Activated CD8-positive, alpha-beta T cell treated with anti-CD3 and anti-CD28 coated beads, Interleukin-2, amount 10 ng/mL, durations not matched to agents 7 days and 5 days (primary cell): ENCODE results near the gene SIRPB1. TPM values are rescaled to one million over a fixed set of nuclear protein-coding genes. Genes with fewer than 3 reads are reported as not detected.

Experiments used
- ATAC-seq: fragments of 150-1000 bp; cut with Tn5 transposase; one replicate; pipeline ENCODE4 v1.10.0; 2021; ENCODE audit warnings: moderate library complexity
- CTCF ChIA-PET: fragments of 350-600 bp; sonication (Branson Sonifier 250); formaldehyde crosslinking; loops from one replicate; lab custom pipeline; 2021; ENCODE audit warnings: antibody characterized with exemption; lab: Charles Lee
- POLR2A ChIA-PET: fragments of 350-600 bp; sonication (Branson Sonifier 250); formaldehyde crosslinking; loops from one replicate; lab custom pipeline; 2021; ENCODE audit warnings: antibody characterized with exemption; lab: Charles Lee
- DNase-seq: peaks from one replicate; pipeline ENCODE4 v3.0.0-alpha.2; 2020
- H3K27ac Mint-ChIP-seq: one replicate; pipeline ENCODE4 v1.8.0; 2021; ENCODE audit warnings: mild to moderate bottlenecking, mixed read lengths
- H3K27me3 Mint-ChIP-seq: one replicate; pipeline ENCODE4 v1.8.0; 2021; ENCODE audit warnings: low read depth, mixed read lengths
- H3K36me3 Mint-ChIP-seq: one replicate; pipeline ENCODE4 v1.8.0; 2021; ENCODE audit warnings: low read depth, mixed read lengths
- H3K4me1 Mint-ChIP-seq: one replicate; pipeline ENCODE4 v1.8.0; 2021; ENCODE audit warnings: low read depth, mixed read lengths
- H3K4me3 Mint-ChIP-seq: one replicate; pipeline ENCODE4 v1.8.0; 2021; ENCODE audit warnings: mild to moderate bottlenecking, mixed read lengths
- H3K9me3 Mint-ChIP-seq: one replicate; pipeline ENCODE4 v1.8.0; 2022; ENCODE audit warnings: mixed read lengths; ENCODE audit not compliant: insufficient read depth
- total RNA-seq, 2 experiments: library from RNA; stranded (reverse); gene quantifications; one replicate each; pipeline ENCODE4 v1.2.3, GENCODE V29; 2021

The SIRPB1 gene
- total RNA-seq, 2 experiments from 2014 or later: 1.3 to 1.5 TPM

DNA sequence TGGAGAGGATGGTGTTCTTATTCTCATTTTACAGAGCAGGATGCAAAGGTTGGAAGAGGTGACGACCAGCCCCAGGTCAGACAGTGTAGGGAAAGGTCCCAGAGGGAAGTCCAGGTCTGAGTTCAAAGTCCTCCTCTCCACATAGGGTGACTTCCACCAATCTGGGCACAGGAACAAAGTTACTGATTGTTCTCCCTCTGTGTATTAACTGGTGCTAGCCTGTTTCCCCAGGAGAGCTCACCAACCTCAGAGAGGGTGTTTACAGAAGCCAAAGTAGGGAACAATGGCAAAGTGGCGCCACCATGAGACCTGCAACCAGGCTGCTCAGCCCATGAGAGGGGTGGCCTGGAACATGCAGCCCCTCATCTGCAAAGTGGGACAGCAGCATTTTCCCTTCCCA is 16.8 kb upstream of the SIRPB1 start:
- H3K4me1 Mint-ChIP-seq: peaks cover 49% of the 10 kb centered on the region
- no peak for DNase-seq
- ChIA-PET CTCF (interaction anchor here (1.3 kb wide), 1 partner anchor 127 kb away, joined by 3 read pairs; no protein-coding TSS in a partner anchor), POLR2A (no interaction called here)
- H3K27ac Mint-ChIP-seq: no peak overlapping the region
- peaks cover 11% of the 10 kb centered on the region for H3K9me3 Mint-ChIP-seq
- ATAC-seq: no peak
- no peak overlapping the region for H3K4me3 Mint-ChIP-seq
- peaks cover 71% of the 10 kb centered on the region for H3K36me3 Mint-ChIP-seq
- H3K27me3 Mint-ChIP-seq: no peaks in the 10 kb centered on the region

DNA sequence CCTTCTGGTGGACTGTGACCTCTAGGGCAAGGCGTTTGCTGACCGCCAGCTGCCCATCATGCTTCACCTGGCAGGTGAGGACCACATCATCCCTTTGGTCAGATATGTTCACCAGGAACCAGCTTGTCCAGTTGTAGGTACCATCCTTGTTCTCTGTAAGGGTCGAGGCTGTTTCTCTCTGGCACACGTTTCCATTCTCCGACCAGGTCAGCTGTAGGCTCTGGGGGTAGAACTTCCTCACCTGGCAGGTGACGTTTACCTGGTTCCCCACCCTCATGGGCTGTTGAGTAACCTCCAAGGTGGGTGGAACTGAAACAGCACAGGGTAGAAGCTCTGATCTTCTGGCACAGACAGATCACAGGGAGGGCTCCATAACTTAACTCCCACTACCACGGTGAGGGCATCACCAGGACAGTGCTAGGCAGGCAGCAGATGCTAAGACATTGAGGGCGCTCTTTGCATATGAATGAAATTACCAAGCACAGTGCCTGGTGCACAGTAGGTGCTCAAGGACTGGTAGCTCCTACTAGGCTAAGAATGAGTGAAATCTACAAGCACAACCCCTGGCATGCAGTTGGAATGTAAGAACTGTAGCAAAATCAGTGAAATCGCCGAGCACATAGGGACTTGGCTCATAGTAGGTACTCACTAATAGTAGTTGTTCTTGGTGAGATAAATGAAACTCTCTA is 15.6 kb upstream of the SIRPB1 start:
- DNase-seq (no peak), ATAC-seq (no peak)
- no peaks in the 10 kb centered on the region for H3K27me3 Mint-ChIP-seq
- peaks cover 80% of the 10 kb centered on the region for H3K36me3 Mint-ChIP-seq
- peaks cover 53% of the 10 kb centered on the region for H3K4me1 Mint-ChIP-seq
- ChIA-PET CTCF (interaction anchor here (0.7 kb wide), 1 partner anchor 99 kb away, joined by 3 read pairs; no protein-coding TSS in a partner anchor), POLR2A (no interaction called here)
- H3K4me3 Mint-ChIP-seq: no peak overlapping the region
- H3K9me3 Mint-ChIP-seq: peaks cover 6% of the 10 kb centered on the region
- no peak overlapping the region for H3K27ac Mint-ChIP-seq

DNA sequence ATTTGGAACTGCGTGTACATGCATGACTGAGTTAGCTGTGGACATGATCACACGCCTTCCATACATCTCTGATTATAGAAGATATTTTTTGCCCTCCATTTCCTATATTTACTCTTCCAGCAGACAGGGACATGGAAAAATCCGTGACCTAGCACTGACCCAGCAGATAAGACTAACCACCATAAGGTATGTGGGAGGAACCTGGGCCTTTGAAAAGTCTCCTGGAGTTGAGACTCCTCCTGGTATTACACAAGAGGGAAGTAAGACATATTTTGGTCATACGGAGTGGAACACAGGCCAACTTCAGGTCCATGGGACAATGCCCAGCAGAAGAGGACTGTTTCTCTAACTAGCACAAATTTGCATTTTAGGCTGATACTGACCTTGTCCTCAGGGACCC is 13.7 kb upstream of the SIRPB1 start:
- H3K27ac Mint-ChIP-seq: peak overlapping the region; percentile 19
- no peak overlapping the region for H3K4me3 Mint-ChIP-seq
- POLR2A ChIA-PET: no interaction called here
- CTCF ChIA-PET: no interaction called here
- H3K9me3 Mint-ChIP-seq: no peaks in the 10 kb centered on the region
- peaks cover 87% of the 10 kb centered on the region for H3K36me3 Mint-ChIP-seq
- H3K27me3 Mint-ChIP-seq: no peaks in the 10 kb centered on the region
- DNase-seq (no peak), ATAC-seq (no peak)
- H3K4me1 Mint-ChIP-seq: peaks cover 45% of the 10 kb centered on the region

DNA sequence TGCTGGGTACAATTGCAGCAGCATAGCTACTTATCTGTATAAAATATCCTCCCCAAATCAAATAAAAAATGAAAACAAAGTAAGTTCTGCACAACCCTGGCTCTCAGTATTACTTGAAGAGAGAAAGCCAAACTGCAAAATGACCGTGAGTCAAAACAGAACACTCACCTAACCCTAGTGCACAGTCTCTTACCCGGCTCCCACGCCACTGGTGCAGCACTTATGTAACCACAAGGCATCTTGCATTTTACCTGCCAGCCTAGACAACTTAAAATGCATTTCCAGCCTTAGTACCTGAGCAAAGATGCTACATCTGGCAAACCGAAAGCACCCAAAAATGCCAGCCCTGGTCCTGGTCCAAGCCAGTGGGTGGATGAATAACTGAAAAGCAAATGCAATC is 12.4 kb upstream of the SIRPB1 start:
- DNase-seq: no peak
- H3K36me3 Mint-ChIP-seq: peaks cover 88% of the 10 kb centered on the region
- POLR2A ChIA-PET: interaction anchor here (1.5 kb wide), 1 partner anchor 27 kb away, joined by 3 read pairs; no protein-coding TSS in a partner anchor
- H3K27ac Mint-ChIP-seq: peak overlapping the region; percentile 48
- no peak overlapping the region for H3K4me3 Mint-ChIP-seq
- no peaks in the 10 kb centered on the region for H3K9me3 Mint-ChIP-seq
- ATAC-seq: peak; percentile 39
- CTCF ChIA-PET: interaction anchor here (0.7 to 0.8 kb wide), 2 partner anchors 71 to 145 kb away, joined by 3 read pairs; no protein-coding TSS in a partner anchor
- peaks cover 37% of the 10 kb centered on the region for H3K4me1 Mint-ChIP-seq
- no peaks in the 10 kb centered on the region for H3K27me3 Mint-ChIP-seq

DNA sequence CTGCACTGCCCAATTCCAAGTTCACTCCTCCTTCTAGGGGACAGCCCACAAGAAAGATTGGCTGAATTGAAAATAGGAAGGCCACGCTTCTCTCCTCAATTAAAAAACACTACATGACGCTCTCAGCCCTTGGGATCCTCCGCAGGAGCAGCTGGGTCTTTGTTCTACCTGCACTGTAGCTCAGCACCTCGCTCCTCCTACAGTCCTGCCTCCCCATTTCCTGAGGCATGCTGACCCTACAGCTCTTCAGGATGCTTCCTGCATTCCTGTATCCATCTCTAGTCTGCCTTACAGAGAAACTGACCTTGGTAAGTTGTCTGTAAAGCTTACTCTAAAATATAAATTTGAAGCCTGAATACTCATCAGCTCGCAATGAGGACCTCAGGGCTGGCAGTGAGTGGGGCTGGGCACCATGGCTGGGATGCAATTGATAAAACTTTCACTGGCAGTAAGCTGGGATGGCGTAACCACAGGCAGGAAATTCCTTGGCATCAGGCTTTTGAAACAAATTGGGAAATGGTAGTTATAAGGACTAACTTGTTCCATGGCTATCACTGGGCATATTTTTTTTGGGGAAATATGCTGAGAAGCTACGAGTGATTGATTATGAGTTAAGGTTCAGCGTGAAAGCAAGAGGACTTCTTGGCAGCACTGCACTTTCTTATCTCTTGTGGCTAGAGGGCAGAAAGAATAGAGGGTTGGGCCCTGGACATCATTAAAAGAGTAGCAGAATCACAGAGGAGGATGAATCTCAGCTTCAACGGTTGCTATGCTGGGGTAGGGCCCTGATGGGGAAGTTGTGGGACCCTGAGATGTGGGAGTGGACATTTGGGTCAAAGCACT is 11.7 kb upstream of the SIRPB1 start:
- ChIA-PET POLR2A (interaction anchor here (1.5 kb wide), 1 partner anchor 28 kb away, joined by 3 read pairs; no protein-coding TSS in a partner anchor), CTCF (interaction anchor here (0.7 to 0.8 kb wide), 2 partner anchors 71 to 145 kb away, joined by 3 read pairs; no protein-coding TSS in a partner anchor)

DNA sequence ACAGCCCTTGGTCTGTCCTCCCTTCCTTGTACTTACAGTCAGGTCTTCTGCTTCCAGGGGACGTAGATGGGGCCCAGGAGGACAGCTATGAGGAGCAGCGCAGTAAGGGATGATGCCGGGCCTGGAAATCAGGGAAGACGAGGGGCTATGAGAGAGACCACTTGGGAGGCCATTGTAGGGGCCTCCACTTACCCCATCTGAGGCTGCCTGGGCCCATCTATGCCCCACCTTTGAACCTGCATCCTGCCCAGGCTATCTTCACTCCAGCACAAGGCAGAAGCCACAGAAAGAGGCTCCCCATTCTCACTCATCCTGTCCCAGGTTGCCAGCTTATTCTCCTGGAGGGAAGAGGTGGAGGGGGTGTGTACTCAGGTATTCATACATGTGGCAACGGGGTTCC is 10.4 kb upstream of the SIRPB1 start:
- ATAC-seq (no peak), DNase-seq (no peak)
- ChIA-PET POLR2A (no interaction called here), CTCF (no interaction called here)
- Mint-ChIP-seq H3K27me3 (no peaks in the 10 kb centered on the region), H3K4me3 (no peak overlapping the region), H3K9me3 (no peaks in the 10 kb centered on the region), H3K4me1 (peaks cover 44% of the 10 kb centered on the region), H3K27ac (no peak overlapping the region), H3K36me3 (peaks cover 80% of the 10 kb centered on the region)

More for the DNA sequence above, 11.7 kb upstream of the SIRPB1 start:
- Mint-ChIP-seq H3K9me3 (no peaks in the 10 kb centered on the region), H3K27me3 (no peaks in the 10 kb centered on the region), H3K4me1 (peaks cover 38% of the 10 kb centered on the region), H3K4me3 (no peak overlapping the region), H3K27ac (peak overlapping the region; percentile 48), H3K36me3 (peaks cover 85% of the 10 kb centered on the region)
- no peak for DNase-seq
- no peak for ATAC-seq

DNA sequence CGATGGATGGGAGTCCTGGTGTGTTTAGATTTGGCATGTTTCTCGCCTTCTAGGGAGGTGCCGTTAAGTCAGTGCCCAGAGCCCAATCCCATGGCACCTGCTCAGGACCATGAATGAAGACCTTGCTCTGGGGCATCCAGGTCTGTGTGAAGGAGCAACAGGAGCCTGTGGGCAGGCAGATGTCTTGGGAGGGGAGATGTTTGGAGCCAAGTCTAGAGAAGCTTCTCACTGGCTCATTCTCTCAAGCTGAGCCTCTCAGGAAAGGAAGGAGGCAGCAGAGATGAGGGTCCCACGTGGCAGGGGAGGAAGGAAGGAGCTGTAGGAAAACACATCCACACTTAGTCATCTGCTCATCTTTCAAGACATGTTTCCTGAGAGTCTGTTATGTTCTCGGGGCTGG is 9.5 kb upstream of the SIRPB1 start:
- ChIA-PET POLR2A (no interaction called here), CTCF (no interaction called here)
- Mint-ChIP-seq H3K27ac (peak overlapping the region; percentile 21), H3K27me3 (no peaks in the 10 kb centered on the region), H3K4me1 (peaks cover 51% of the 10 kb centered on the region), H3K36me3 (peaks cover 76% of the 10 kb centered on the region), H3K4me3 (no peak overlapping the region), H3K9me3 (no peaks in the 10 kb centered on the region)
- ATAC-seq: no peak
- no peak for DNase-seq

DNA sequence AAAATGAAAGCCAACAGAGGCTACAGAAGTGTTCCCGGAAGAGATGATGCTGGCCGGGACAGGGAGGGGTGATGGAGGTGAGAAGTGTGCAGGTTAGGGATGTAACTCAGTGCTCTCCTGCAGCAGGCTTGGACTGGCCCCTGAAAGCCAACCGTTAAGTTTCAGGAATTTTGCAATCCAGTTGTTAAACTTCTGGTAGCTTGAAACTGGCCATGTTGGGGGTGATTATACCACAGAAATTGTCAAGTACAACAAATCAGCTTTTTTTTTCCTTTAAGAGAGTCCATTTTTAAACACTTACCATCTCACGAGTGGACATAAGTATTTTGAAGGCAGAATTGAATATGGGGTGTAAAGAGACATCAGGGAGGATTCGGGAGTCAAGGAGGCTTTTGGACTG is 8.8 kb upstream of the SIRPB1 start:
- ChIA-PET CTCF (no interaction called here), POLR2A (no interaction called here)
- no peaks in the 10 kb centered on the region for H3K9me3 Mint-ChIP-seq
- DNase-seq (no peak), ATAC-seq (no peak)
- H3K4me3 Mint-ChIP-seq: no peak overlapping the region
- no peaks in the 10 kb centered on the region for H3K27me3 Mint-ChIP-seq
- peaks cover 72% of the 10 kb centered on the region for H3K36me3 Mint-ChIP-seq
- H3K4me1 Mint-ChIP-seq: peaks cover 51% of the 10 kb centered on the region
- no peak overlapping the region for H3K27ac Mint-ChIP-seq

DNA sequence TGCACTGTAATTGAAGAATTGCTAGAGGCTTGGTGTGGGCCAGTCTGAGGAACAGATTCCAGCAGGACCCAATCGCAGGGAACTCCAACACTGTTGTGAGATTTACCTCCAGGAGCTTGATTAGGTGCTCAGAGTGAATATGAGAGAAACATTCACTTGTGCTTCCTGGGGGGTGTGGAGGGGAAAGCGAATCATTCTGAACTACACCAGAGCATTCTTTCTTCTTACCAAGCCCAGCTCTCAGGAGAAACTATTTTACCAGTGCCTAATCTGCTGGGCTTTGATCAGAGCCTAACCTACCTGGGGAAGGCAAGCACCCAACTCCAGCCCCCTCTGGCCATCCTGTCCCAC is 7.4 kb upstream of the SIRPB1 start:
- ChIA-PET CTCF (interaction anchor here (1.0 kb wide), 1 partner anchor 113 kb away, joined by 4 read pairs; no protein-coding TSS in a partner anchor), POLR2A (no interaction called here)
- peaks cover 51% of the 10 kb centered on the region for H3K4me1 Mint-ChIP-seq

DNA sequence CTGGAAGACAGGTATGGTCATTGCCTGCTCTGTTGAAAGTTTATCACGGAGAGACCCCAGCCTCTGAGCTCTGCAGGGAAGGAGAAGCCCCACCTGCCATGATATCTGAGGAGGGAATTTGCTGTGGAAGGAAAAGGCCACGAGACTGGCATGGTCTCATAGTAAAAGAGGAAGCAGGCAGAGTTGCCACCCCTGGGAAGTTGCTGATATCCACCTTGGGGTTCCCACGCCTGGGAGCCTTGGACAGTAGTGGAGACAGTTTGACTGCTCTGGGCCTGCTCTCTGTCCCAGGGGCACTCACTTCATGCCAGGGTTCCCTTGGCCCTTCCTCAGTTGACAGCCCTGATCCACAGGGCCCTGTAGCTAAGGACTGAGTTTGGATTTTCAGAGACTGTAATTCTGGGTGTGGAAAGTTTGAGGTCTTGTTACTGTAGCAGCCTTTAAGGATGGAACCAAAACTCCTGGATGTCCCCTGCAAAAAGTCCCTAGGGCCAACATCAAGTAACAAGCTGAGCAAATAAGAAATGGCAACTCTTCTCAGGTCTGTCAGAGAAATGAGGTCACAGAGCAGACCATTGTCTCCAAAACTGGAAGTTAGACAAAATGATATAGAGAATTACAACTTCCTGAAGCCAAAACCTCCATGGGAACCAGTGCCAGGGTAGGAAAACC is 6.9 kb upstream of the SIRPB1 start:
- POLR2A ChIA-PET: no interaction called here
- ATAC-seq (no peak), DNase-seq (no peak)
- no peaks in the 10 kb centered on the region for H3K9me3 Mint-ChIP-seq
- CTCF ChIA-PET: interaction anchor here (1.0 kb wide), 1 partner anchor 114 kb away, joined by 4 read pairs; no protein-coding TSS in a partner anchor
- no peaks in the 10 kb centered on the region for H3K27me3 Mint-ChIP-seq
- no peak overlapping the region for H3K4me3 Mint-ChIP-seq
- H3K27ac Mint-ChIP-seq: peak overlapping the region; percentile 29
- peaks cover 50% of the 10 kb centered on the region for H3K4me1 Mint-ChIP-seq
- peaks cover 63% of the 10 kb centered on the region for H3K36me3 Mint-ChIP-seq

More for the DNA sequence above, 7.4 kb upstream of the SIRPB1 start:
- H3K36me3 Mint-ChIP-seq: peaks cover 67% of the 10 kb centered on the region
- no peak overlapping the region for H3K27ac Mint-ChIP-seq
- no peak overlapping the region for H3K4me3 Mint-ChIP-seq
- no peaks in the 10 kb centered on the region for H3K27me3 Mint-ChIP-seq
- no peaks in the 10 kb centered on the region for H3K9me3 Mint-ChIP-seq
- DNase-seq (no peak), ATAC-seq (no peak)

DNA sequence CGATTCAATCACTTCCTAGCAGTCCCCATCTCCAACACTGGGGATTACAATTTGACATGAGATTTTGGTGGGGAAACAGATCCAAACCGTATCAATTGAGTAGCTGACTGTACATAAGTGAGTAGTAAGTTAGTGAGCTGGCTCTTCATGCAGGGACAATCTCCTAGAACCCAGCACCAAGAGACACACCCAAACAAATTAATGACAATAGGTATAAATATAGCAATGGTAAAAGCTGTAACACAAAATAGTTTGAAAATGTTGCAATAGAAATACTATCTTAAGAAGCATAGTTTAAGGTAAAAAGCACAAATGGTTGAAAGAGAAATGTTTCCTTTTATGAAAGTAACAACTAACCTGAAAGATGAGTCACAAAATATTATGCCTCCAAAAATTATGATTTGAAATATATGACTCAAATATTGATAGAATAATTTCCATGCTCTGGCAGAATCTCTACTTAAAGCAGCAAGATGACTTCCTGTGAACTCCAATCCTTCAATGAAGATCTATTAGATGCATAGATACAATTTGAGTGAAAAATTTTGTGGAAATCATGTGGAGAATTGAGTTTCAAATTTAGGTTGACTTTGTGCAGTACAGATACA is 5.4 kb upstream of the SIRPB1 start:
- no peak for DNase-seq
- Mint-ChIP-seq H3K36me3 (peaks cover 53% of the 10 kb centered on the region), H3K27ac (peak overlapping the region; percentile 7), H3K9me3 (no peaks in the 10 kb centered on the region), H3K4me3 (no peak overlapping the region), H3K4me1 (peaks cover 60% of the 10 kb centered on the region), H3K27me3 (no peaks in the 10 kb centered on the region)
- CTCF ChIA-PET: interaction anchor here (1.0 to 1.1 kb wide), 2 partner anchors 109 to 152 kb away, joined by 3 to 6 read pairs; no protein-coding TSS in a partner anchor
- ATAC-seq: no peak
- POLR2A ChIA-PET: no interaction called here
